H1 (cell line): Measurements from ENCODE around the gene UHRF1. TPM values are rescaled to one million over a fixed set of nuclear protein-coding genes. Genes with fewer than 3 reads are reported as not detected.

Experiments used
- BCL11A ChIP-seq, 2 experiments: IDR thresholded peaks; one replicate each; pipeline ENCODE4 v1.6.1; 2011; ENCODE audit warnings: low read depth in 2 of 2, low read length in 2 of 2, mild to moderate bottlenecking in 2 of 2
- EZH2 ChIP-seq: fragments of 200-600 bp; sonication (generic); IDR thresholded peaks from 2 replicates; pipeline ENCODE4 v1.7.1; 2012; ENCODE audit warnings: low read depth, mild to moderate bottlenecking, moderate library complexity, low read length, inconsistent platforms; ENCODE audit not compliant: severe bottlenecking
- MAFK ChIP-seq: IDR thresholded peaks from 2 replicates; pipeline ENCODE4 v1.6.1; 2012; ENCODE audit warnings: low read depth, mild to moderate bottlenecking, improper control_type of control experiment, low read length
- POLR2AphosphoS5 ChIP-seq: IDR thresholded peaks from 2 replicates; pipeline ENCODE4 v1.6.1; 2011; ENCODE audit warnings: low read depth, low read length
- YY1 ChIP-seq: IDR thresholded peaks from 2 replicates; pipeline ENCODE4 v1.6.1; 2011; ENCODE audit warnings: low read depth, mild to moderate bottlenecking, low read length
- polyA plus RNA-seq, 7 experiments: library from polyadenylated mRNA; depleted of rRNA in 3 of 7; stranded (reverse) in 5 of 7; unstranded in 2 of 7; fragments of >200 nt in 5 of 7; fragments of 200-250 nt in 2 of 7; gene quantifications; 1 replicate in 5 of 7; 2 replicates in 1 of 7; 4 replicates in 1 of 7; pipeline versions ENCODE4 v1.2.1 to v1.2.3, GENCODE V29; 2011 to 2013; ENCODE audit warnings: missing spikeins in 2 of 7, mixed read lengths in 2 of 7
- total RNA-seq: library from RNA; stranded (reverse); fragmentation: NEBNext Ultra II Directional; extraction: Animal tissue kit (Norgen Biotek cat#: 25700); gene quantifications from 2 replicates; pipeline ENCODE4 v1.2.1, GENCODE V29; 2021
- TF ChIP-seq, protein P1 (sequence below), 3 experiments: IDR thresholded peaks; 1 replicate in 2 of 3; 2 replicates in 1 of 3; pipeline versions ENCODE4 v1.5.1 to v1.6.1; 2011; ENCODE audit warnings: low read length in 3 of 3, mild to moderate bottlenecking in 3 of 3, inconsistent platforms in 2 of 3, low read depth in 1 of 3, moderate library complexity in 1 of 3; ENCODE audit not compliant: insufficient read depth in 1 of 3; ENCODE audit errors: control extremely low read depth in 1 of 3

Gene UHRF1
- total and polyA plus RNA-seq, 2 of the 8 experiments (the other 6 are each of a cell fraction or from before 2014, with no cell fraction given), result 14.7 to 65.8 TPM

DNA sequence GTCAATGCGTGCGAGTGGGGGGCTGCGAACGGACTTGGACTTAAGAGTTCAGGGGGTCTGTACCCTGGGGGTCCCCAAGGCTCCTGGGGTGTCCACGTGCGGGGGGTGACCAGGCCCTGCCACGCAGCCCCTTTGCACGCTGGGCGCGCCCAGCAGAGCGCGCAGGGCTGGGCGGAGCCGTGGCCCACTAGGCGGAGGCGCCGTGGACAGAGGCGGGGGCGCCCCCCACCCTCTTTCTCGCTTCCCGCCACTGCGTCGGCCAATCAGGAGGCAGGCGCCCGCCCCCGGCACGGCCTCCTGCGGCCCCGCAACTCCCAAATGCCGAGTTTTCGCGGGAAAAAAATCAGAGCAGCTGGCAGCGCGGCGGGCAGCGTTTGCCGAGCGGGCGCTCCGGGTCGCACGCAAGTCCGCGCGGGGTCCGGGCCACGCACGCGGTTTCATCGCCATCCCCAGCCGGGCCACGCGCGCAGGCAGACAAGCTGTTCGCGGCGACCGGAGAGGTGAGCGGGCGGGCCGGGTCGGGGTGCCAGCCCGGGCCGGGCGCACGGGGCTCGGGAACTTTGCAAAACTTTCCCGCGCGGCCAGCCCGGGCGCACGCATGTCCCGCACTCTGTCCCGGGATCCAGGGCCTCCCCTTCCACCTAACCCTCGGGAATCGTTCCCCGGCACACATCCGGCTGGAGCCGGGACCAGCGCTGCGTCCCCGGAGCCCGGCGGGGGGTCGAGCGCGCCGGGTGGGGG lies at the start of gene UHRF1 (continued):
- TF ChIP-seq, protein P1, sequence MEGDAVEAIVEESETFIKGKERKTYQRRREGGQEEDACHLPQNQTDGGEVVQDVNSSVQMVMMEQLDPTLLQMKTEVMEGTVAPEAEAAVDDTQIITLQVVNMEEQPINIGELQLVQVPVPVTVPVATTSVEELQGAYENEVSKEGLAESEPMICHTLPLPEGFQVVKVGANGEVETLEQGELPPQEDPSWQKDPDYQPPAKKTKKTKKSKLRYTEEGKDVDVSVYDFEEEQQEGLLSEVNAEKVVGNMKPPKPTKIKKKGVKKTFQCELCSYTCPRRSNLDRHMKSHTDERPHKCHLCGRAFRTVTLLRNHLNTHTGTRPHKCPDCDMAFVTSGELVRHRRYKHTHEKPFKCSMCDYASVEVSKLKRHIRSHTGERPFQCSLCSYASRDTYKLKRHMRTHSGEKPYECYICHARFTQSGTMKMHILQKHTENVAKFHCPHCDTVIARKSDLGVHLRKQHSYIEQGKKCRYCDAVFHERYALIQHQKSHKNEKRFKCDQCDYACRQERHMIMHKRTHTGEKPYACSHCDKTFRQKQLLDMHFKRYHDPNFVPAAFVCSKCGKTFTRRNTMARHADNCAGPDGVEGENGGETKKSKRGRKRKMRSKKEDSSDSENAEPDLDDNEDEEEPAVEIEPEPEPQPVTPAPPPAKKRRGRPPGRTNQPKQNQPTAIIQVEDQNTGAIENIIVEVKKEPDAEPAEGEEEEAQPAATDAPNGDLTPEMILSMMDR (IDR thresholded peaks at IDR 0.05; ENCODE audit: control extremely low read depth in 1 of 3, insufficient read depth in 1 of 3, low read depth in 1 of 3, low read length in 3 of 3), result no peak
- TF ChIP-seq MAFK, result no peak
- no peak for TF ChIP-seq YY1
- no peak for TF ChIP-seq BCL11A (IDR thresholded peaks at IDR 0.05; ENCODE audit: low read depth in 2 of 2, low read length in 2 of 2)
- TF ChIP-seq EZH2, result no peak
- no peak for TF ChIP-seq POLR2AphosphoS5
